K562 (cell line): ENCODE measurements around the gene ENKUR.

Experiments used
- MECOM ChIP-seq: fragments of 250-450 bp; sonication (Bioruptor Pico); IDR thresholded peaks from 2 replicates; pipeline ENCODE4 v1.8.0; 2022; ENCODE audit warnings: inconsistent platforms
- PCBP1 ChIP-seq: fragments of 200-400 bp; formaldehyde crosslinking; IDR thresholded peaks from 2 replicates; pipeline ENCODE4 v1.6.1; 2018; ENCODE audit warnings: mild to moderate bottlenecking, low read depth, low read length; ENCODE audit not compliant: poor library complexity, severe bottlenecking
- PHF20 ChIP-seq: fragments of 450-650 bp; IDR thresholded peaks from 2 replicates; pipeline ENCODE4 v1.6.1; 2018; ENCODE audit not compliant: partially characterized antibody
- PTRF ChIP-seq: fragments of 450-650 bp; IDR thresholded peaks from 2 replicates; pipeline ENCODE4 v1.6.1; 2016; ENCODE audit warnings: mild to moderate bottlenecking, missing genetic modification characterization, missing compliant biosample characterization
- TCF7 ChIP-seq: sonication (generic); IDR thresholded peaks from 2 replicates; pipeline ENCODE4 v1.6.1; 2016; ENCODE audit warnings: antibody characterized with exemption, borderline replicate concordance
- TF ChIP-seq, protein P1 (sequence below), 3 experiments: IDR thresholded peaks in 2 of 3; conservative IDR thresholded peaks in 1 of 3; 2 replicates each; pipeline ENCODE4 v1.5.1; 2011 to 2012; ENCODE audit warnings: low read length in 3 of 3, mild to moderate bottlenecking in 3 of 3, control low read depth in 2 of 3, improper control_type of control experiment in 1 of 3, inconsistent platforms in 1 of 3, low read depth in 1 of 3, mixed read lengths in 1 of 3, moderate library complexity in 1 of 3; ENCODE audit not compliant: insufficient read depth in 2 of 3
- TF ChIP-seq, protein P2 (sequence below): sonication (generic); formaldehyde crosslinking; IDR thresholded peaks from 2 replicates; pipeline ENCODE4 v1.8.1; 2023; ENCODE audit warnings: mild to moderate bottlenecking, missing genetic modification reagents

- no peak for TF ChIP-seq PTRF (tag)
- no peak for TF ChIP-seq PCBP1
- TF ChIP-seq, protein P1, sequence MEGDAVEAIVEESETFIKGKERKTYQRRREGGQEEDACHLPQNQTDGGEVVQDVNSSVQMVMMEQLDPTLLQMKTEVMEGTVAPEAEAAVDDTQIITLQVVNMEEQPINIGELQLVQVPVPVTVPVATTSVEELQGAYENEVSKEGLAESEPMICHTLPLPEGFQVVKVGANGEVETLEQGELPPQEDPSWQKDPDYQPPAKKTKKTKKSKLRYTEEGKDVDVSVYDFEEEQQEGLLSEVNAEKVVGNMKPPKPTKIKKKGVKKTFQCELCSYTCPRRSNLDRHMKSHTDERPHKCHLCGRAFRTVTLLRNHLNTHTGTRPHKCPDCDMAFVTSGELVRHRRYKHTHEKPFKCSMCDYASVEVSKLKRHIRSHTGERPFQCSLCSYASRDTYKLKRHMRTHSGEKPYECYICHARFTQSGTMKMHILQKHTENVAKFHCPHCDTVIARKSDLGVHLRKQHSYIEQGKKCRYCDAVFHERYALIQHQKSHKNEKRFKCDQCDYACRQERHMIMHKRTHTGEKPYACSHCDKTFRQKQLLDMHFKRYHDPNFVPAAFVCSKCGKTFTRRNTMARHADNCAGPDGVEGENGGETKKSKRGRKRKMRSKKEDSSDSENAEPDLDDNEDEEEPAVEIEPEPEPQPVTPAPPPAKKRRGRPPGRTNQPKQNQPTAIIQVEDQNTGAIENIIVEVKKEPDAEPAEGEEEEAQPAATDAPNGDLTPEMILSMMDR (IDR thresholded peaks at IDR 0.05 in 2 of 3, conservative IDR thresholded peaks at IDR 0.05 in 1 of 3; ENCODE audit: insufficient read depth in 2 of 3, low read depth in 1 of 3, low read length in 3 of 3): no peak
- TF ChIP-seq TCF7: no peak
- no peak for TF ChIP-seq MECOM (CRISPR knock-in tag)
- no peak for TF ChIP-seq PHF20
- TF ChIP-seq, protein P2, sequence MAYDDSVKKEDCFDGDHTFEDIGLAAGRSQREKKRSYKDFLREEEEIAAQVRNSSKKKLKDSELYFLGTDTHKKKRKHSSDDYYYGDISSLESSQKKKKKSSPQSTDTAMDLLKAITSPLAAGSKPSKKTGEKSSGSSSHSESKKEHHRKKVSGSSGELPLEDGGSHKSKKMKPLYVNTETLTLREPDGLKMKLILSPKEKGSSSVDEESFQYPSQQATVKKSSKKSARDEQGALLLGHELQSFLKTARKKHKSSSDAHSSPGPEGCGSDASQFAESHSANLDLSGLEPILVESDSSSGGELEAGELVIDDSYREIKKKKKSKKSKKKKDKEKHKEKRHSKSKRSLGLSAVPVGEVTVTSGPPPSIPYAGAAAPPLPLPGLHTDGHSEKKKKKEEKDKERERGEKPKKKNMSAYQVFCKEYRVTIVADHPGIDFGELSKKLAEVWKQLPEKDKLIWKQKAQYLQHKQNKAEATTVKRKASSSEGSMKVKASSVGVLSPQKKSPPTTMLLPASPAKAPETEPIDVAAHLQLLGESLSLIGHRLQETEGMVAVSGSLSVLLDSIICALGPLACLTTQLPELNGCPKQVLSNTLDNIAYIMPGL (CRISPR knock-in tag): no peak
Measured at GRCh38 chr10:24962995-24963394, 53.0 kb downstream of the ENKUR start.
